Mononuclear cell (primary cell): ENCODE results near the gene RPL3. TPM values are rescaled to one million over a fixed set of nuclear protein-coding genes. Genes with fewer than 3 reads are reported as not detected.
"Not testable (repeated sequence)": the region's sequence is repeated elsewhere in the genome, so short reads cannot be mapped to it uniquely, and the experiment has no call there.

Experiments
- H3K27me3 ChIP-seq: 2 replicates; pipeline ENCODE4 v1.6.0; 2011; ENCODE audit warnings: low read length, control low read depth; ENCODE audit not compliant: insufficient read depth
- H3K4me1 ChIP-seq: 2 replicates; pipeline ENCODE4 v1.5.1; 2011; ENCODE audit warnings: mild to moderate bottlenecking, low read length, control low read depth; ENCODE audit not compliant: insufficient read depth
- H3K4me3 ChIP-seq: 2 replicates; pipeline ENCODE4 v1.5.1; 2011; ENCODE audit warnings: mild to moderate bottlenecking, low read length, moderate library complexity
- H3K9me3 ChIP-seq: 2 replicates; pipeline ENCODE4 v1.5.1; 2011; ENCODE audit warnings: low read depth, mild to moderate bottlenecking, control low read depth, low read length
- total RNA-seq: library from RNA; depleted of rRNA; stranded (reverse); fragments of >200 nt; gene quantifications from one replicate; pipeline ENCODE4 v1.2.3, GENCODE V29; 2012

RPL3 gene
- total RNA-seq, 1 donor: 4,267 TPM

DNA sequence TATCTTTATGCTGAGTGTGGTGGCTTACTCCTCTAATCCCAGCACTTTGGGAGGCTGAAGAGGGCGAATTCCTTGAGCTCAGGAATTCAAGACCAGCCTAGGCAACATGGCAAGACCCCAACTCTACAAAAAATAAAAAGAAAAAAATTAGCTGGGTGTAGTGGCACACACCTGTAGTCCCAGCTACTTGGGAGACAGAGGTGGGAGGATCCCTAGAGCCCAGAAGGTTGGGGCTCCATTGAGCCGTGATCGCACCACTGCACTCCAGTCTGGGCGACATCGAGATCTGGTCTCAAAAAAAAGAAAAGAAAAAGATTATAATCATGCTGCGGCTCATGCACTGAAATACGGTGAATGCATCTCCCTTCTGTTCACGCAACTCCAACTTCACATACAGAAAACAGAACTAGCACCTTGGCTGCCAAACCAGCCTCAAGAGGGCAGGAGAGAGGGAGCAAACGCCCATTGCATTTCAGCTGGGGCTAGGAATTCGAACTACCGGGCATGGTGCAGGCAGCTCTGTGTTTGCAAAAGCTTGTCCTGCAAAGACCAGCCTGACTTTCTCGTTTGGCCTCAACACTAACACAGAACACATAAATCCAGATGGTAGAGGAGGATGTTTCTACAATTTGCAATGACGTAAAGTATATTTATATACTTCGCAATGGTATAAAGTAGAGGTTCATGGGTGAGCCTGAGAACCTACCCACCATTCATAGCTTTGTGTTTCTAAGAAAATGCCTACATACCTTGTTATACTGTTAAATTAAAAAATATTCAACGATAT lies 24.0 kb upstream of the RPL3 start:
- no peaks in the 10 kb centered on the region for H3K9me3 ChIP-seq
- H3K27me3 ChIP-seq: no peaks in the 10 kb centered on the region

DNA sequence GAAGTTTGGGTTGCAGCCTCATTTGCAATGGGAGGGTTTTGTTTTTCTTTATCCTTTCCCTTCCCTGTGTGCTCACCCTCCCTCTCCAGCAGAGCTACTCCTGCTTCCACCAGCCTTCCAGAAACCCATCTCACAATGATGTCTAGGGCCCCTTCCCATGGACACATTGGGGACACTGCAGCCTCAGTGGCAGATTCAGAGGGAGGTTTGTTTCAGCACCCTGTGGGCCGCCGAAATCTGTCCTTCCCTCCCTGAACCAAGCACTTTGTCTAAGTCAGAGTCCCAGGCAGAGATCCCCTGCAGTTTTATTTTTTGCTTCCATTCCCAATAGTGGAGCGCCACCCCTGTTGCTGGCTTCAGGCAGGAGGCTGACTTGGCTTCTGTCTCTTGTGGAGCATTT lies 21.8 kb upstream of the RPL3 start:
- Histone ChIP-seq H3K9me3 (no peaks in the 10 kb centered on the region), H3K27me3 (no peaks in the 10 kb centered on the region), H3K4me1 (peaks cover 6% of the 10 kb centered on the region), H3K4me3 (no peak overlapping the region)

More for the DNA sequence above, 24.0 kb upstream of the RPL3 start:
- no peak overlapping the region for H3K4me3 ChIP-seq
- H3K4me1 ChIP-seq: peaks cover 6% of the 10 kb centered on the region

DNA sequence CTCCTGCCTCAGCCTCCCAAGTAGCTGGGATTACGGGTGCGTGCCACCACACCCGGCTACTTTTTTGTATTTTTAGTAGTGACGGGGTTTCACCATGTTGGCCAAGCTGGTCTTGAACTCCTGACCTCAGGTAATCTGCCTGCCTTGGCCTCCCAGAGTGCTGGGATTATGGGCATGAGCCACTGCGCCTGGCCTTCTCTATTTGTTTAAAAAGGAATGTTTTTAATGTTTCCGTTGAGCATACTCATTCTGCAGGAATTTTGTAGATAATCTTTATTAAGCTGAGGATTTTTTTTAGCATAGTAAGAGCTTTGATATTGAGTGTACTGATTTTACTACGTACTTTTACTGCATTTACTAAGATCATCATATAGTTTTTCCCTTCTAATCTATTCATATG lies 20.4 kb upstream of the RPL3 start:
- not testable (repeated sequence) for H3K4me3 ChIP-seq, H3K27me3 ChIP-seq, H3K9me3 ChIP-seq, H3K4me1 ChIP-seq

DNA sequence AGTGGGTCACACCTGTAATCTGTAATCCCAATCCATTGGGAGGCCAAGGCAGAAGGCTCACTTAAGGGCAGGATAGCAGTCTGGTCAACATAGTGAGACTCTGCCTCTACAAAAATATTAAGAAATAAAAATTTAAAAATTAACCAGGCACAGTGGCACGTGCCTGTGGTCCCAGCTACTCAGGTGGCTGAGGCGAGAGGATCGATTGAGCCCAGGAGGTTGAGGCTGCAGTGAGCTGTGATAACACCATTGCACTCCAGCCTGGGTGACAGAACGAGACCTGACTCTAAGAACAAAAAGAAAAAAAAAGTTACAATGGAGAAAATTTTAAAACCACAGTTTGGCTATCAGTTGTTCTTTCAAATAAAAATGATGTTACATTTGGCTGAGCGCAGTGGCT lies 17.0 kb upstream of the RPL3 start:
- no peak overlapping the region for H3K4me3 ChIP-seq
- no peaks in the 10 kb centered on the region for H3K9me3 ChIP-seq
- peaks cover 6% of the 10 kb centered on the region for H3K4me1 ChIP-seq
- H3K27me3 ChIP-seq: no peaks in the 10 kb centered on the region

DNA sequence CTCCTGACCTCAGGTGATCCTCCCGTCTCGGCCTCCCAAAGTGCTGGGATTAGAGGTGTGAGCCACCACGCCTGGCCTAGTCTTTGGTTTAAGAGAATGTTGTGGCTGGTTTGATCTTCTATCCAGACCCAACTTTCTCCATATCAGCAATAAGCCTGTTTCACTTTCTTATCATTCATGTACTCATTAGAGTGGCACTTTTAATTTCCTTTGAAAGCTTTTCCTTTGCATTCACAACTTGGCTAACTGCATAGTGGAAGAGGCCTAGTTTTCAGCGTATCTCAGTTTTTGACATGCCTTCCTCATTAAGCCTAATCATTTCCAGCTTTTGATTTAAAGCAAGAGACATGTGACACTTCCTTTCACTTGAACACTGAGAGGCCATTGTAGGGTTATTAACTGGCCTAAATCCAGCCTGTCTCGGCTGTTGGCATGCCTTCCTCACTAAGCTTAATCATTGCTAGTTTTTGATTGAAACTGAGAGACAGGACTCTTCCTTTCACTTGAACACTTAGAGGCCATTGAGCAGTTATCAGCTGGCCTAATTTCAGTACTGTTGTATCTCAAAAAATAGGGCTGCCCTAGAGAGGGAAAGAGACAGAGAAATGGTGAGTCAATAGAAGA lies 13.1 kb upstream of the RPL3 start:
- Histone ChIP-seq H3K27me3 (no peaks in the 10 kb centered on the region), H3K4me1 (peaks cover 23% of the 10 kb centered on the region), H3K4me3 (no peak overlapping the region), H3K9me3 (no peaks in the 10 kb centered on the region)

DNA sequence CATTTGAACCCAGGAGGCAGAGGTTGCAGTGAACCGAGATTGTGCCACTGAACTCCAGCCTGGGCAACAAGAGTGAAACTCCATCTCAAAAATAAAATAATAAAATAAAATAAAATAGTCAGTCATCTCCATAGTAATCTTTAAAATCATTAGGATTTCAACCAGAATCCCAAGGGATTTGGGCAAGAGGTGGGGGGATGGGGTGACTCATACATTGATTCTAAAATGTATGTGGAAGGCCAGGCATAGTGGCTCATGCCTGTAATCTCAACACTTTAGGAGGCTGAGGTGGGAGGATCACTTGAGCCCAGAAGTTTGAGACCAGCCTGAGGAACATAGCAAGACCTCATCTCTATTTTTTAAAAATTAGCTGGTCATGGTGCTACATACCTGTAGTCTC lies 11.1 kb upstream of the RPL3 start:
- H3K27me3 ChIP-seq, H3K9me3 ChIP-seq, H3K4me3 ChIP-seq: not testable (repeated sequence)
- peaks cover 23% of the 10 kb centered on the region for H3K4me1 ChIP-seq

DNA sequence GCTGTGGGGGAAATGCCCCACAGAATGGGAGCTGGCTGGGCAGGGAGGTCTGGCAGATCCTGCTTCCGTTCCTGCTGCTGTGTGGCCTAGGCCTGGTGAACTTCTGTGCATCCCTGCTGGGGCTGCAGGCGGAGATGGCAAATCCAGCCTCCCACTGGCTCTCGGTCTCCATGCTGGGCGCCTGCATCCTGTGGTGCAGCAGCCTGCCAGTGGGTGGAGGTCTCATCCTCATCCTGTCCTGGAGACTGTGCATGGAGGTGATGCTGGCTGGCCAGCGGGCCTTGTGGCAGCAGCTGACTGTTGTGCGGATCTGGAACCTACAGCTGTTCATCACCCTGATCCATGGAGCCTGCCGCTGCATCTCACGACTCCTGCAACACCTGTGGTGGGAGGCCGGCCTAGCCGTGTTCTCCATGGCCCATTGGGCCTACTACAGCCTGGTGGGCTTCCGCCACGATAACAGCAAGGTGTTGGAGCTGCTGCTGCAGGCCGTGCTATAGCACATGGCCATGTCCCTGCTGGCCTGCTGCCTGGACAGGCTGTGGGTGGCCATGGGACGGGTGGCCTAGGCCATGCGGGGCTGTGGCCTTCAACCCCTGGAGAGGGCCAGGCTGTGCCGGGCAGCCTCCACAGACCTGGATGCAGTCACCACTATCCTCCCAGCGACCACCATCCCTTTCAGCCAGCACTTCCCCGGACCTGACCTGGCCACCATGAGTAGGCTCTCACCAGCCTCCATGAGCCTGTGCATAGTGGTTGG lies 8.8 kb upstream of the RPL3 start:
- Histone ChIP-seq H3K4me3 (no peak overlapping the region), H3K4me1 (peaks cover 23% of the 10 kb centered on the region), H3K9me3 (no peaks in the 10 kb centered on the region), H3K27me3 (no peaks in the 10 kb centered on the region)

DNA sequence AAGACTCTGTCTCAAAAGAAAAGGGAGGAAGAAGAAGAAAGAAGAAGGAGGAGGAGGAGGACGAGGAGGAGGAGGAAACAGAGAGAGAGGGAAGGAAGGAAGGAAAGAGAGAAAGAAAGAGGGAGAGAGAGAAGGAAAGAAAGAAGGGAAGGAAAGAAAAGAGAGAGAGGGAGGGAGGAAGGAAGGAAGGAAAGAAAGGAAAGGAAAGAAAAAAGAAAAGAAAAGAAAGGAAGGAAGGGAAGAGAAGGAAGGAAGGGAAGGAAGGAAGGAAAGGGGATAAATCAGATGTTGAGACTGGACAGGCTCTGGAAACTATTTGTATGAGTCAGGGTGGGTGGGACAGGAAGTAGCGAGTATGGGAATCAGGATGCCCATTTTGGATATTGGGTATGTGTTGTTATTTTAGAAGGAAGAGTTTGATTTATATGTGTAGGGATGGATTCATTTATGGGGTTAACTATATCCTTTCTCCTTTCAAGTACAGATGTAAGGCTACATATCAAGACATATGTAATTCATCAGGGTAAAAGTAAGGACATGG lies 6.0 kb upstream of the RPL3 start:
- no peaks in the 10 kb centered on the region for H3K27me3 ChIP-seq
- no peak overlapping the region for H3K4me3 ChIP-seq
- H3K4me1 ChIP-seq: peaks cover 11% of the 10 kb centered on the region
- H3K9me3 ChIP-seq: no peaks in the 10 kb centered on the region

DNA sequence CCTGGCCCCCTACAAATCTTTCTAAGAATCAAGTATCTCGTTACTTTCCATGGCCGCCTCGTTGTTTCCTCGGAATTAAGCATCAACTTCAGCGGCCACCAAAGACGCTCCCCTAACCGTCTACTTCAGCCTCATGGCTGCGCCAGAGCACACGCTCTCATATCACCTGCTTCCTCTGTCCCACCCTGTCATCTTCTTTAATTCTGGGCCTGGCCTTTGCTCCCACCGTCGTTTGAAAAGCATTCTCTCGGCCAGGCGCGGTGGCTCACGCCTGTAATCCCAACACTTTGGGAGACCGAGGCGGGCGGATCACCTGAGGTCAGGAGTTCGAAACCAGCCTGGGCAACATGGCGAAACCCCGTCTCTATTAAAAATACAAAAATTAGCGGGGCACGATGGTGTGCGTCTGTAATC lies 1.2 kb upstream of the RPL3 start:
- H3K9me3 ChIP-seq, H3K4me3 ChIP-seq, H3K27me3 ChIP-seq: not testable (repeated sequence)
- H3K4me1 ChIP-seq: peaks cover 34% of the 10 kb centered on the region

DNA sequence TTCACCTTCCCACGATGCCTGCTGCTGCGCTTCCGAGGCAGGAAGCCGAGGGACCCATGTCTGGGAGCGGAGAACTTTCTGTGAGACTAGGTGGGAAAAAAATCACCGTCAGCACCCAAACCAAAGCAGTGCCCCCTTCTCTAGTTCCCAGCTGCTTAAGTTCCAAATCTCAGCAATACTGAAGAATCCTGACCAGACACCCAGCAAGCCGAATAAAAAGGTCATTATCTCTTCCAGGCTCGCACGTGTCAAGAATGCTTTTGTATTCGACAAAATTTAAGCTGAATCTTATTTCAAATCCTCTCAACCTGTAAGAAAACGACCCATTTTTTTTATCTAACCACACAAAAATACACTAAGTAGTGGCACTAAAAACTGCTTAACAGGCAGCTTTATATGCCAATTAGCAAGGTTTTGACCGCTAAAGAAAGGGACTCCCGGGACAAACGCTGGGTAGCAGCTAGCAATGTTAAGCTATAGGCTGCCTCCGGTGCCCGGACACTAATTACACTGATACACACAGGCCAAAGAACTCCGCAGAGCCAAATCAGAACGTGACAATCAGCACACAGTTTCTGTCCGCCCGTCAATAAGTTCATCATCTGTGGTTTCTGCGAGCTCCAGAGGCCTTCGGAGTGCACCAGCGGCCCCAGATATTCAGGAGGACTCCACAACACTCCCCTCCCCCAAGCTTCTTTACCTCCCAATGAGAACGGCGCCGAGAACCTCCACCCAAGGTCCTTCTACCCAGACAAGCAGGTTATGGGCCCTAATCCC lies 728 bp downstream of the RPL3 start:
- Histone ChIP-seq H3K9me3 (no peaks in the 10 kb centered on the region), H3K27me3 (no peaks in the 10 kb centered on the region), H3K4me3 (peak overlapping the region; percentile 97), H3K4me1 (peaks cover 44% of the 10 kb centered on the region)

DNA sequence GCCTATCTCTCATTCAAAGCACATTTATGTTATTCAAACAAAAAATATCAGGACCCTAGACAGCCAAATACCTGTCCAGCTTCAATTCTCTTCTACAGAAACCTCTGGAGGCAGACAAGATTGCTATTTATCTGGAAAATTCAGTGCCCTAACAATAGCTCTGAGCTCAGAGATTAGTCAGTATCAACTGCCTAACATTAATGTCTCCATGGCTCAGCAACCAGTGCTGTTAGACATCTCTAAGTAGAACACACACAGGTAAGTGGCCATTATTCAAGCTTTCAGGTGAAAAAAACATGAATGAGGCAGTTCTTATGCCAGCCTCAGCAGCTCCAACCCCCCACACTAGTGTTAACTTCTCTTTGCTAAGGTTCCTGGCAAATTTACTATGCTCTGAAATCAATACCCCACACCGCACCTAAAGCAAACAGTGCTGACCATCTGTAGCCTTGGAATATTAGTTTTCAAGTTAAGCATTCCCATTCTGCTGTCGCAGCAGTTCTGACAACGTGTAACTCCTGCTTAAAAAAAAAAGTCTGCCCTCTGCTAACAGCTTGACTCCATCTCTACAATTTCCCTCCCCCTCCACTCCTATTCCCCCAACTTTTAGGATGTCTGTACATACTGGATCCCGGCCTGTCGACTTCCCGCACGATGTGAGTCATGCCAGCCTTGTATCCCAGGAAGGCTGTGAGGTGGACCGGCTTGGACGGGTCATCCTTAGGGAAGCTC lies 1.5 kb downstream of the RPL3 start:
- peak overlapping the region; percentile 97 for H3K4me3 ChIP-seq
- no peaks in the 10 kb centered on the region for H3K27me3 ChIP-seq
- H3K9me3 ChIP-seq: no peaks in the 10 kb centered on the region
- peaks cover 44% of the 10 kb centered on the region for H3K4me1 ChIP-seq

DNA sequence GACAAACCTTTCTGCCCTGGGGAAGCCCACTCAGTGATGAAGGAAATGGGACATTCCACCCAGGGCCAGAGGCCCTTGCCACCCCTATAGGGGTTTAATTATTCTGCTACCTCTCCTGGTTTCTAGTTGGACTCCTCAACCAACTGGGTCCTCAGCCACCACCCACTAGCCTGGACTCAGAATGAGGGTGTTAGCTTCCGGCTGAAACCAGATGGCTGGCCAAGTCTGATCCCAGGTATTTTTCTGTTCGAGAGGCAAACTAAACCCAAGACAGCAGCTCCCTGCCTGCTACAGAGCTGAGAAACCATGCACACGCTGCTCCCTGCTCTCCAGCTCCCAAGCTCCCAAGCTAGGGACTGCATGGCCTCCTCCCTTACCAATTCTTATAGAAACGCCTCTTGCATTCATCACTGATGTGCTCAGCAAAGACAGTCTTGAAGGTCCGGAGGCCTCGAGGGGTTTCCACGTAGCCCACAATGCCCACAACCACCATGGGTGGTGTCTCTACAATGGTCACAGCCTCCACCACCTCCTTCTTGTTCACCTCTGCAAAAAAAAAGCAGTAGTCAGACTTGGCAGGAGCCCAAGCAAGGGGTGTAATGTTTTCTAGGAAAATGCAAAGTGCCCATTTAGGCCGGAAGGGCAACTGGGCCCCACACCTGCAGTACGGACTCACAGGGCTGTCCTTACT lies 2.2 kb downstream of the RPL3 start:
- Histone ChIP-seq H3K4me3 (no peak overlapping the region), H3K9me3 (no peaks in the 10 kb centered on the region), H3K27me3 (no peaks in the 10 kb centered on the region), H3K4me1 (peaks cover 44% of the 10 kb centered on the region)

DNA sequence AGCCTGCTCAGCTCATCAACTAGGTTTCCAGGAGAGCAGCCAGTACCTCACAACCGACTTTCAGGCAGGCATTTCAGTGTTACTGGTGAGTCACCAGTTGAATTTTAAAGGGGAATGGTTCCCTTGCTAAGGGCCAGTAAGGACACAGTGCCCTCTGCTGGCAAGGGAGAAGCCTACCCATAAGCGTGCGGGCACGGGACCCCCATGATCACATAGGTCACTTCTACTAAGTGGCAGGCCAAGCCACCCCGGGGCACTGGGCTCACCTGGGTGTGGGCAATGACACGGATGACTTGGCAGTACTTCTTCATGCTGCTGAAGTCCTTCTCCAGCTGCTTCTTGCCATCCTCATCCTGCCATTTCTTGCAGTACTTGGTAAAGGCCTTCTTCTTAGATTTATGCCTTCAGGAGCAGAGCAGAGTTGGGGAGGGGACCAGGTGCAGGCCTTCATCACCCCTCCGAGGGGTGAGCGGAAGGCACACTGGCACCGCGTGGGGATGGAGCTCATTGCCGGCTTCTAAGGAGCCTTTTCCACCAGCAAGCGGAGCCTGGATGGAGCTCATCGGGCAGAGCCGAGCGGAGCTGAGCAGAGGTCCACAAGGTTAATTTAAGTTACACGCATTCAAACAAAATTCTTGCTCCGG lies 2.9 kb downstream of the RPL3 start:
- no peak overlapping the region for H3K4me3 ChIP-seq
- peaks cover 44% of the 10 kb centered on the region for H3K4me1 ChIP-seq
- no peaks in the 10 kb centered on the region for H3K27me3 ChIP-seq
- no peaks in the 10 kb centered on the region for H3K9me3 ChIP-seq
